Measurements from ENCODE around the gene ACAD8. TPM values are rescaled to one million over a fixed set of nuclear protein-coding genes. Genes with fewer than 3 reads are reported as not detected.

Gene ACAD8
- total RNA-seq, 6 experiments from 2014 or later = 19.1 to 28.3 (median 24.4) TPM

GRCh38 chr11:134260983-134261382 lies 7.6 kb downstream of the ACAD8 start:
- TF ChIP-seq, protein P1, sequence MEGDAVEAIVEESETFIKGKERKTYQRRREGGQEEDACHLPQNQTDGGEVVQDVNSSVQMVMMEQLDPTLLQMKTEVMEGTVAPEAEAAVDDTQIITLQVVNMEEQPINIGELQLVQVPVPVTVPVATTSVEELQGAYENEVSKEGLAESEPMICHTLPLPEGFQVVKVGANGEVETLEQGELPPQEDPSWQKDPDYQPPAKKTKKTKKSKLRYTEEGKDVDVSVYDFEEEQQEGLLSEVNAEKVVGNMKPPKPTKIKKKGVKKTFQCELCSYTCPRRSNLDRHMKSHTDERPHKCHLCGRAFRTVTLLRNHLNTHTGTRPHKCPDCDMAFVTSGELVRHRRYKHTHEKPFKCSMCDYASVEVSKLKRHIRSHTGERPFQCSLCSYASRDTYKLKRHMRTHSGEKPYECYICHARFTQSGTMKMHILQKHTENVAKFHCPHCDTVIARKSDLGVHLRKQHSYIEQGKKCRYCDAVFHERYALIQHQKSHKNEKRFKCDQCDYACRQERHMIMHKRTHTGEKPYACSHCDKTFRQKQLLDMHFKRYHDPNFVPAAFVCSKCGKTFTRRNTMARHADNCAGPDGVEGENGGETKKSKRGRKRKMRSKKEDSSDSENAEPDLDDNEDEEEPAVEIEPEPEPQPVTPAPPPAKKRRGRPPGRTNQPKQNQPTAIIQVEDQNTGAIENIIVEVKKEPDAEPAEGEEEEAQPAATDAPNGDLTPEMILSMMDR (IDR thresholded peaks at IDR 0.05) = no peak
- no peak for TF ChIP-seq POLR2A (IDR thresholded peaks at IDR 0.05)
- Histone ChIP-seq H3K4me1 (no peaks in the 10 kb centered on the region), H3K27me3 (no peaks in the 10 kb centered on the region), H3K36me3 (peaks cover 0 to 38% (median 10%) of the 10 kb centered on the region in 4 donors), H3K4me3 (no peak overlapping the region), H3K9me3 (no peaks in the 10 kb centered on the region), H3K27ac (no peak overlapping the region)
- intact Hi-C loops (cut with DNase I) = no loop called here
- DNase-seq (no peak), ATAC-seq (no peak)
- WGBS (ENCODE audit: insufficient coverage, low coverage, low lambda C conversion rate, missing lambda C conversion rate) = 91% methylated on average over 7 of the region's 16 CpGs

DNA sequence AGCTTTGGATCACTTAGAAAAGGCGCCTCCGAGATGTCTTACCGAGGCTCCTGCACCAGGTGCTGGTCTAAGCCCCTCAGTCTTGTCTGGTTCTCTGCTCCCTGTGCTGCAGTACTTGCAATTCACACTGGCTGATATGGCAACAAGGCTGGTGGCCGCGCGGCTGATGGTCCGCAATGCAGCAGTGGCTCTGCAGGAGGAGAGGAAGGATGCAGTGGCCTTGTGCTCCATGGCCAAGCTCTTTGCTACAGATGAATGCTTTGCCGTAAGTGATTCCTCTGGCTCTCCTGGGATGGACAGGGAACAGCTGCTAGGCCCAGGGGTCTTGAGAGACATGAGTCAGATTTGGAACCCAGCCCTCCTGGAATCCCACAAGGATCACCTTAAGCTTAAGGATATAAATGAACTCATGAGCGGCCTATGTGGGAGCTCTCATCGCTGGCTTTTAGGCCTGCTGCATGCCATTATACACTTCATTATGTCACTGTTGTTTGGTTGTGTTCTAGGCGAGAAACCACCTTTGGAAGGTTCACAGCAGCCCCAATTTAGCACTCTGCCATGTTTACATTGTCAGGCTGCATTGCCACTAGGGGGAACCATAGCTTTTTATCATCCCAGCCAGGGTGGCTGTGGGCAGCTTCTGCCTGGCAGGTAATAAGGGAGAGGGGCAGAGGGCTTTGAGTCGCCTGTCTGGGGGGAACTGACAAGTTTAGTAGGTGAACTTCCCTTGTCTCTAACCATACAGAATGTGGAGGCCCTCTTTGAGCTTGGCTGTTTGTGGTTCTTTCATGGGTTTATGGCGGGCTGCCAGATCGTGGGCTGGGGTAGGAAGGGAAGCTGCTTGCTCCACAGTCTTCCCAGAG lies 8.5 kb downstream of the ACAD8 start:
- no peak for TF ChIP-seq POLR2A (IDR thresholded peaks at IDR 0.05)
- TF ChIP-seq, protein P1 (IDR thresholded peaks at IDR 0.05) = peak; percentile 41 to 55 (median 54)
- H3K27me3 ChIP-seq = no peaks in the 10 kb centered on the region
- no peak for DNase-seq
- H3K36me3 ChIP-seq = peaks cover 0 to 38% (median 10%) of the 10 kb centered on the region in 4 donors
- no peak overlapping the region for H3K27ac ChIP-seq
- no peaks in the 10 kb centered on the region for H3K9me3 ChIP-seq
- 90% methylated on average over 6 of the region's 14 CpGs for WGBS (ENCODE audit: insufficient coverage, low coverage, low lambda C conversion rate, missing lambda C conversion rate)
- H3K4me3 ChIP-seq = no peak overlapping the region
- intact Hi-C loops (cut with DNase I) = no loop called here
- peak; percentile 61 to 77 (median 72) for ATAC-seq
- H3K4me1 ChIP-seq = no peaks in the 10 kb centered on the region

DNA sequence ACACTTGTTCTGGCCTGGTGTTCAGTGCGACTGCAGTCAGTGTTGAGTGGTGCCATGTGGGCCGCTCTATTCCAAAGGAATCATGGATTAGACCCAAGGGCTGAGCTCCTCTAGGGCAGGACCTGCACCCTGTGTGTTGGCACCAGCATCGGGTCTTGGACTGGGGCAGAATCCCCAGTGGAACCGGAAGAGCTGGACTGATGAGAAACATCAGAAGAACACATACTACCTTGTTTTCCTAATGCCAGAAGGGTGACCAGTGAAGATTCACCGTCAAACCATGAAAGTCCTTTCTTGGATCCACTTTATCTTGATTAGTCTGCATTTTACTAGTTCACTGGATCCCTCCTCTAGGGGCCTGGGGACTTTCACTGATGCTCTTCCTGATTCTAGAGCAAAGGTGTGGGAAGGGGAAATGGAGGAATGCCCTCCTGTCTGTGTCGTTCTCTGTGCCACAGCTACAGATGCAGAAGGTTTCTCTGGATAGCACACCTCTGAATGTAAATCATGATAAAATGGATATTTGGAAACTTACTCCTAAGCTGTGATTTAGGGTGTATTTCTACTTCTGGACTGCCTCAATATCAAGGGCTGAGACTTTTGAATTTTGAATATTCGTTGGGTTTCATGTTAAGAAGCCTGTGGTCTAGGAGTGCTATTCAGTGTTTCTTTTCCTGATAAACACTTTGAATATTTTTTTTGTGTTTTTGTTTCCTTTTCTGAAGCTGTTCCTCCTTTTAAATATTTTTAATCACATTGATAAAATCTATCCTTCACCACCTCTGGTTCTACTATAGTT lies 11.8 kb downstream of the ACAD8 start:
- Histone ChIP-seq H3K27ac (no peak overlapping the region), H3K27me3 (no peaks in the 10 kb centered on the region), H3K4me3 (no peak overlapping the region), H3K36me3 (peaks cover 0 to 23% (median 6%) of the 10 kb centered on the region in 4 donors), H3K9me3 (no peaks in the 10 kb centered on the region), H3K4me1 (no peaks in the 10 kb centered on the region)
- WGBS (ENCODE audit: insufficient coverage, low coverage, low lambda C conversion rate, missing lambda C conversion rate) = 93% methylated on average over 6 of the region's 7 CpGs
- TF ChIP-seq, protein P1 (IDR thresholded peaks at IDR 0.05) = no peak
- no peak for ATAC-seq
- intact Hi-C loops (cut with DNase I) = no loop called here
- no peak for DNase-seq

DNA sequence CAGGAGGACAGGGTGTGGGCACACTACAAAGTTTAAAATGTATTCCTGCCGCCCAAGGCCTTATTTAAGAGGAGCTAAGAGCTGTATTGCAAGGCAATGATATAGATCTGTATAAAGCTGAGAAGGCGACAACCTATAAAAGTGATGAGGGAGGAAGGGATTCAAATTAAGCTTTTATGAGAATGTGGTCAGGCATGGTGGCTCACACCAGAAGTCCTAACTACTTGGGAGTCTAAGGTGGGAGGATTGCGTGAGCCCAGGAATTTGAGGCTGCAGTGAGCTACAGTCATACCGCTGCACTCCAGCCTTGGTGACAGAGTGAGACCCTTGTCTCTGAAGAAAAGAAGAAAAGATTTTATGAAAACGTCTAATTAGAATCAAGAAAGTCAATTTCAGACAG lies 13.1 kb downstream of the ACAD8 start:
- TF ChIP-seq, protein P1 (IDR thresholded peaks at IDR 0.05) = no peak
- TF ChIP-seq POLR2A (IDR thresholded peaks at IDR 0.05) = no peak

More for the DNA sequence above, 13.1 kb downstream of the ACAD8 start:
- ATAC-seq = no peak
- intact Hi-C loops (cut with DNase I) = no loop called here
- H3K9me3 ChIP-seq = no peaks in the 10 kb centered on the region
- no peak overlapping the region for H3K4me3 ChIP-seq
- H3K36me3 ChIP-seq = peaks cover 0 to 19% (median 2%) of the 10 kb centered on the region in 4 donors
- no peak for DNase-seq
- no peak overlapping the region for H3K27ac ChIP-seq
- H3K4me1 ChIP-seq = no peaks in the 10 kb centered on the region
- no peaks in the 10 kb centered on the region for H3K27me3 ChIP-seq
- 77% methylated on average over 5 of the region's 5 CpGs for WGBS (ENCODE audit: insufficient coverage, low coverage, low lambda C conversion rate, missing lambda C conversion rate)

Data from right lobe of liver (tissue), 6 donors.